H9 (cell line): ENCODE data around the gene SLC30A3. TPM values are rescaled to one million over a fixed set of nuclear protein-coding genes. Genes with fewer than 3 reads are reported as not detected.

ENCODE experiments used
- DNase-seq: peaks from one replicate; pipeline ENCODE4 v3.0.0-alpha.2; 2017
- H2AFZ ChIP-seq: one replicate; pipeline ENCODE4 v1.6.1; 2013; ENCODE audit warnings: mild to moderate bottlenecking, low read length, control low read depth, moderate library complexity
- H2AK5ac ChIP-seq: 2 replicates; pipeline ENCODE4 v1.6.1; 2013; ENCODE audit warnings: low read length, control low read depth, mixed read lengths; ENCODE audit not compliant: insufficient read length
- H2BK120ac ChIP-seq: one replicate; pipeline ENCODE4 v1.6.1; 2013; ENCODE audit warnings: low read depth, mild to moderate bottlenecking, low read length, control low read depth, inconsistent platforms; ENCODE audit not compliant: poor library complexity, severe bottlenecking
- H2BK12ac ChIP-seq: 2 replicates; pipeline ENCODE4 v1.6.1; 2013; ENCODE audit warnings: low read length, control low read depth, mixed read lengths, low read depth; ENCODE audit not compliant: insufficient read length
- H2BK15ac ChIP-seq: 2 replicates; pipeline ENCODE4 v1.6.1; 2013; ENCODE audit warnings: low read depth, low read length, control low read depth
- H2BK20ac ChIP-seq: one replicate; pipeline ENCODE4 v1.6.1; 2013; ENCODE audit warnings: low read depth, mild to moderate bottlenecking, low read length, control low read depth, inconsistent platforms; ENCODE audit not compliant: poor library complexity, severe bottlenecking
- H2BK5ac ChIP-seq: 2 replicates; pipeline ENCODE4 v1.6.1; 2013; ENCODE audit warnings: low read length, control low read depth, mixed read lengths; ENCODE audit not compliant: insufficient read length
- H3K14ac ChIP-seq: 2 replicates; pipeline ENCODE4 v1.6.1; 2013; ENCODE audit warnings: low read length, control low read depth; ENCODE audit not compliant: insufficient read depth
- H3K18ac ChIP-seq: 2 replicates; pipeline ENCODE4 v1.6.1; 2013; ENCODE audit warnings: low read depth, mild to moderate bottlenecking, mixed read lengths, low read length, control low read depth; ENCODE audit not compliant: insufficient read length
- H3K23ac ChIP-seq: 2 replicates; pipeline ENCODE4 v1.6.1; 2013; ENCODE audit warnings: low read length, control low read depth, mixed read lengths, low read depth; ENCODE audit not compliant: insufficient read length
- H3K23me2 ChIP-seq: 2 replicates; pipeline ENCODE4 v1.6.1; 2013; ENCODE audit warnings: low read depth, mild to moderate bottlenecking, mixed read lengths, low read length, control low read depth; ENCODE audit not compliant: insufficient read length, poor library complexity, severe bottlenecking
- H3K27ac ChIP-seq: 2 replicates; pipeline ENCODE4 v1.5.1; 2013; ENCODE audit warnings: low read length, control low read depth, mixed read lengths, low read depth; ENCODE audit not compliant: insufficient read length
- H3K27me3 ChIP-seq: 2 replicates; pipeline ENCODE4 v1.6.1; 2013; ENCODE audit warnings: low read length, control low read depth, inconsistent platforms; ENCODE audit not compliant: insufficient read depth
- H3K4ac ChIP-seq: 2 replicates; pipeline ENCODE4 v1.6.1; 2013; ENCODE audit warnings: low read depth, mild to moderate bottlenecking, control low read depth, inconsistent platforms, low read length, moderate library complexity
- H3K4me1 ChIP-seq: 2 replicates; pipeline ENCODE4 v1.6.1; 2013; ENCODE audit warnings: low read length, control low read depth, inconsistent platforms; ENCODE audit not compliant: insufficient read depth
- H3K4me2 ChIP-seq: 2 replicates; pipeline ENCODE4 v1.6.1; 2013; ENCODE audit warnings: low read length, control low read depth, mixed read lengths; ENCODE audit not compliant: insufficient read length, insufficient read depth
- H3K56ac ChIP-seq: 2 replicates; pipeline ENCODE4 v1.6.1; 2013; ENCODE audit warnings: low read depth, mild to moderate bottlenecking, mixed read lengths, low read length, control low read depth; ENCODE audit not compliant: insufficient read length
- H3K79me1 ChIP-seq: 2 replicates; pipeline ENCODE4 v1.6.1; 2013; ENCODE audit warnings: low read depth, mild to moderate bottlenecking, moderate library complexity, low read length, control low read depth, inconsistent platforms; ENCODE audit not compliant: insufficient read depth, poor library complexity, severe bottlenecking
- H3K79me2 ChIP-seq: 2 replicates; pipeline ENCODE4 v1.6.1; 2013; ENCODE audit warnings: low read length, control low read depth, inconsistent platforms; ENCODE audit not compliant: insufficient read depth
- H3K9ac ChIP-seq: 2 replicates; pipeline ENCODE4 v1.6.1; 2013; ENCODE audit warnings: low read length, control low read depth, mixed read lengths; ENCODE audit not compliant: insufficient read length; ENCODE audit errors: extremely low read depth
- H3K9me3 ChIP-seq: one replicate; pipeline ENCODE4 v1.6.1; 2013; ENCODE audit warnings: low read depth, low read length, inconsistent platforms; ENCODE audit not compliant: control insufficient read depth
- H3T11ph ChIP-seq: one replicate; pipeline ENCODE4 v1.6.1; 2013; ENCODE audit warnings: mild to moderate bottlenecking, low read length, control low read depth, inconsistent platforms
- H4K20me1 ChIP-seq: one replicate; pipeline ENCODE4 v1.6.1; 2013; ENCODE audit not compliant: control insufficient read depth, insufficient read length, insufficient read depth
- H4K5ac ChIP-seq: 2 replicates; pipeline ENCODE4 v1.6.1; 2013; ENCODE audit warnings: low read depth, mild to moderate bottlenecking, mixed read lengths, low read length, control low read depth; ENCODE audit not compliant: insufficient read length
- H4K8ac ChIP-seq: replicated peaks from 2 replicates; pipeline ENCODE4 v1.6.1; 2013; ENCODE audit warnings: low read length, control low read depth, mixed read lengths, low read depth; ENCODE audit not compliant: insufficient read length
- H4K91ac ChIP-seq: 2 replicates; pipeline ENCODE4 v1.6.1; 2013; ENCODE audit warnings: low read depth, mild to moderate bottlenecking, moderate library complexity, mixed read lengths, low read length, control low read depth; ENCODE audit not compliant: insufficient read length
- H3K27ac Mint-ChIP-seq, 3 experiments: 2 replicates in 2 of 3; 3 replicates in 1 of 3; pipeline ENCODE4 v1.8.0; 2020 to 2021; ENCODE audit warnings: mixed read lengths in 3 of 3, mild to moderate bottlenecking in 1 of 3, moderate library complexity in 1 of 3
- H3K27me3 Mint-ChIP-seq: 2 replicates; pipeline ENCODE4 v1.8.0; 2021; ENCODE audit warnings: low read depth, mild to moderate bottlenecking, moderate library complexity, mixed read lengths
- H3K36me3 Mint-ChIP-seq, 3 experiments: 2 replicates in 2 of 3; 3 replicates in 1 of 3; pipeline ENCODE4 v1.8.0; 2020 to 2021; ENCODE audit warnings: low read depth in 3 of 3, mixed read lengths in 3 of 3; ENCODE audit not compliant: insufficient read depth in 1 of 3
- H3K4me1 Mint-ChIP-seq, 2 experiments: 2 replicates each; pipeline ENCODE4 v1.8.0; 2020; ENCODE audit warnings: mixed read lengths in 2 of 2
- H3K4me3 Mint-ChIP-seq, 2 experiments: 2 replicates in 1 of 2; 3 replicates in 1 of 2; pipeline ENCODE4 v1.8.0; 2020 to 2021; ENCODE audit warnings: mild to moderate bottlenecking in 2 of 2, mixed read lengths in 2 of 2, moderate library complexity in 1 of 2
- H3K9me3 Mint-ChIP-seq, 2 experiments: 2 replicates in 1 of 2; 3 replicates in 1 of 2; pipeline ENCODE4 v1.8.0; 2020; ENCODE audit warnings: mild to moderate bottlenecking in 2 of 2, mixed read lengths in 2 of 2, moderate library complexity in 1 of 2
- WGBS: extraction: QIAGEN DNeasy Blood & Tissue Kit; methylation state at CpG from one replicate; pipeline ENCODE4 v1.1.7; 2013; ENCODE audit warnings: missing lambda C conversion rate, low lambda C conversion rate, mixed read lengths; ENCODE audit not compliant: insufficient read length; ENCODE audit errors: extremely low coverage; 5-methylcytosine and 5-hydroxymethylcytosine counted together
- total RNA-seq: library from RNA; stranded (reverse); gene quantifications from 2 replicates; pipeline ENCODE4 v1.2.1, GENCODE V29; 2021
- TF ChIP-seq, protein P1 (sequence below): fragments of 200-600 bp; sonication (generic); conservative IDR thresholded peaks from 3 replicates; pipeline ENCODE4 v1.8.0; 2021; ENCODE audit warnings: antibody characterized with exemption, mild to moderate bottlenecking

The SLC30A3 gene
- total RNA-seq, 1 experiment from 2014 or later = 2.5 TPM

DNA sequence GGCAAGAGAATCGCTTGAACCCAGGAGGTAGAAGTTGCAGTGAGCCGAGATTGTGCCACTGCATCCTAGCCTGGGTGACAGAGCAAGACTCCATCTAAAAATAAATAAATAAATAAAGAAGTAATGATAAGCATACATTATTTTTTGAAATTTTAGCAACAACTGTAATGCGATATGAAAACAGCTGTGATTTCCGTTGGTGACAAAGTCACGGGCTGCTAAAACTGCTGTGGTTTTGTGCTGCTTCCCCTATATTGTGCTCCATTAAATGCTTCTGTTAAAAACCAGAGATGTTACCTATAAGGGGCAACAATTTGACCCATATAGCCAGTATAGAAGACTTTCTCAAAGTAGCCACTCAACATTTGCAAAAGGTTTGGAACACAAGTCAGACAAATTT, 27.7 kb upstream of the SLC30A3 start:
- Histone ChIP-seq H3K79me1 (no peaks in the 10 kb centered on the region), H2AK5ac (no peak overlapping the region), H2AFZ (no peak overlapping the region), H2BK20ac (no peak overlapping the region), H2BK12ac (no peak overlapping the region), H3K23ac (no peak overlapping the region), H3K79me2 (no peaks in the 10 kb centered on the region), H4K91ac (no peak overlapping the region), H3K23me2 (no peaks in the 10 kb centered on the region), H3K9me3 (no peaks in the 10 kb centered on the region), H3K14ac (no peak overlapping the region), H4K20me1 (no peaks in the 10 kb centered on the region), H4K8ac (no peak overlapping the region), H3K9ac (no peak overlapping the region), H3K56ac (no peak overlapping the region), H3T11ph (no peak overlapping the region), H3K27me3 (no peaks in the 10 kb centered on the region), H2BK5ac (no peak overlapping the region), H3K4ac (no peak overlapping the region), H3K4me1 (no peaks in the 10 kb centered on the region; the same call in 1 of the 2 replicates), H2BK120ac (no peak overlapping the region), H3K27ac (no peak overlapping the region), H3K18ac (no peak overlapping the region), H4K5ac (no peak overlapping the region), H3K4me2 (no peak overlapping the region), H2BK15ac (no peak overlapping the region)
- peaks cover 23% of the 10 kb centered on the region in 2 experiments for H3K4me1 Mint-ChIP-seq
- H3K27me3 Mint-ChIP-seq = peaks cover 4% of the 10 kb centered on the region; the same call in 1 of the 2 replicates
- H3K4me3 Mint-ChIP-seq = no peak overlapping the region
- no peaks in the 10 kb centered on the region for H3K36me3 Mint-ChIP-seq
- TF ChIP-seq, protein P1, sequence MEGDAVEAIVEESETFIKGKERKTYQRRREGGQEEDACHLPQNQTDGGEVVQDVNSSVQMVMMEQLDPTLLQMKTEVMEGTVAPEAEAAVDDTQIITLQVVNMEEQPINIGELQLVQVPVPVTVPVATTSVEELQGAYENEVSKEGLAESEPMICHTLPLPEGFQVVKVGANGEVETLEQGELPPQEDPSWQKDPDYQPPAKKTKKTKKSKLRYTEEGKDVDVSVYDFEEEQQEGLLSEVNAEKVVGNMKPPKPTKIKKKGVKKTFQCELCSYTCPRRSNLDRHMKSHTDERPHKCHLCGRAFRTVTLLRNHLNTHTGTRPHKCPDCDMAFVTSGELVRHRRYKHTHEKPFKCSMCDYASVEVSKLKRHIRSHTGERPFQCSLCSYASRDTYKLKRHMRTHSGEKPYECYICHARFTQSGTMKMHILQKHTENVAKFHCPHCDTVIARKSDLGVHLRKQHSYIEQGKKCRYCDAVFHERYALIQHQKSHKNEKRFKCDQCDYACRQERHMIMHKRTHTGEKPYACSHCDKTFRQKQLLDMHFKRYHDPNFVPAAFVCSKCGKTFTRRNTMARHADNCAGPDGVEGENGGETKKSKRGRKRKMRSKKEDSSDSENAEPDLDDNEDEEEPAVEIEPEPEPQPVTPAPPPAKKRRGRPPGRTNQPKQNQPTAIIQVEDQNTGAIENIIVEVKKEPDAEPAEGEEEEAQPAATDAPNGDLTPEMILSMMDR = no peak
- H3K9me3 Mint-ChIP-seq = no peaks in the 10 kb centered on the region
- H3K27ac Mint-ChIP-seq = no peak overlapping the region
- DNase-seq = no peak
- no CpG with 5 or more reads among the region's 5 CpGs for WGBS
